Measurements from ENCODE around the gene KLHL36.
"Not testable (repeated sequence)": the region's sequence is repeated elsewhere in the genome, so short reads cannot be mapped to it uniquely, and the experiment has no call there.

Gene KLHL36

GRCh38 chr16:84631886-84632285 is 16.4 kb upstream of the KLHL36 start:
- Histone ChIP-seq H4K91ac (ENCODE audit: low read depth, low read length, poor library complexity) (no peak overlapping the region), H3K27me3 (ENCODE audit: control insufficient read depth in 3 of 3, insufficient read depth in 3 of 3, low read depth in 1 of 3, low read length in 3 of 3) (no peaks in the 10 kb centered on the region), H2BK120ac (ENCODE audit: low read depth, low read length) (no peak overlapping the region), H4K8ac (ENCODE audit: low read depth, low read length) (no peak overlapping the region), H2BK15ac (ENCODE audit: low read length) (no peak overlapping the region), H3K9me3 (replicated peaks in 1 of 2; ENCODE audit: control insufficient read depth in 2 of 2, insufficient read depth in 1 of 2, low read depth in 1 of 2, low read length in 2 of 2) (no peaks in the 10 kb centered on the region), H3K23ac (ENCODE audit: low read depth, low read length, poor library complexity) (no peak overlapping the region), H3K4me1 (ENCODE audit: control insufficient read depth in 2 of 2, insufficient read depth in 1 of 2, low read depth in 1 of 2, low read length in 2 of 2) (peaks cover 0 to 2% of the 10 kb centered on the region in 2 donors), H2BK5ac (ENCODE audit: low read length) (no peak overlapping the region), H3K79me1 (ENCODE audit: low read depth, low read length) (peaks cover 2% of the 10 kb centered on the region), H3K18ac (ENCODE audit: low read length) (no peak overlapping the region), H3K4ac (ENCODE audit: low read length) (no peak overlapping the region), H3K36me3 (replicated peaks in 1 of 2; ENCODE audit: control insufficient read depth in 2 of 2, insufficient read depth in 2 of 2, low read length in 2 of 2) (no peaks in the 10 kb centered on the region), H3K9ac (ENCODE audit: low read depth, low read length, poor library complexity) (no peak overlapping the region), H2BK12ac (ENCODE audit: low read length) (no peak overlapping the region), H2AK5ac (ENCODE audit: low read depth, low read length) (no peak overlapping the region), H3K27ac (replicated peaks; ENCODE audit: low read length) (no peak overlapping the region), H3K4me3 (ENCODE audit: low read length in 2 of 2) (no peak overlapping the region), H3K14ac (ENCODE audit: low read length) (no peak overlapping the region), H2AFZ (ENCODE audit: low read length) (no peak overlapping the region), H3K4me2 (ENCODE audit: insufficient read depth, low read length, poor library complexity, severe bottlenecking) (no peak overlapping the region)
- no peak for DNase-seq (ENCODE audit: low spot score)
- WGBS, 2 donors (ENCODE audit: extremely low coverage in 2 of 2, insufficient read length in 2 of 2, insufficient replicate concordance in 1 of 2) = no CpG with 5 or more reads among the region's 6 CpGs

DNA sequence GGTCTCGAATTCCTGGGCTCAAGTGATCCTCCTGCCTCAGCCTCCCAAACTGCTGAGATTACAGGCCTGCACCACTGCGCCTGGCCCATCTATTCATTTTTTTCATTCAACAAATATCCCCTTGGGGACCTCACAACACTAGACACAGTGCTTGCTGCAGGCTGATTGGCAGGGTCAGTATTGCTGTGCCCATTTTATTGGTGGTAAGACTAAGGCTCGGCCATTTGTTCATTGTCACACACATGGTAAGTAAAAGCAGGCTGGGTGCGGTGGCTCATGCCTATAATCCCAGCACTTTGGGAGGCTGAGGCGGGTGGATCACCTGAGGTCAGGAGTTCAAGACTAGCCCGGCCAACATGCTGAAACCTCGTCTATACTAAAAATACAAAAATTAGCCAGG is 15.4 kb upstream of the KLHL36 start:
- not testable (repeated sequence) for H4K91ac ChIP-seq (ENCODE audit: low read depth, low read length, poor library complexity); H2BK120ac ChIP-seq (ENCODE audit: low read depth, low read length); H3K4ac ChIP-seq (ENCODE audit: low read length); H3K36me3 ChIP-seq (replicated peaks in 1 of 2; ENCODE audit: control insufficient read depth in 2 of 2, insufficient read depth in 2 of 2, low read length in 2 of 2); H3K9me3 ChIP-seq (replicated peaks in 1 of 2; ENCODE audit: control insufficient read depth in 2 of 2, insufficient read depth in 1 of 2, low read depth in 1 of 2, low read length in 2 of 2); H2AFZ ChIP-seq (ENCODE audit: low read length); H3K14ac ChIP-seq (ENCODE audit: low read length); H2BK12ac ChIP-seq (ENCODE audit: low read length); H2BK15ac ChIP-seq (ENCODE audit: low read length); H3K4me3 ChIP-seq (ENCODE audit: low read length in 2 of 2); H2BK5ac ChIP-seq (ENCODE audit: low read length); H3K18ac ChIP-seq (ENCODE audit: low read length); H3K79me1 ChIP-seq (ENCODE audit: low read depth, low read length); H4K8ac ChIP-seq (ENCODE audit: low read depth, low read length); H3K4me1 ChIP-seq (ENCODE audit: control insufficient read depth in 2 of 2, insufficient read depth in 1 of 2, low read depth in 1 of 2, low read length in 2 of 2); H3K27ac ChIP-seq (replicated peaks; ENCODE audit: low read length); H2AK5ac ChIP-seq (ENCODE audit: low read depth, low read length); H3K9ac ChIP-seq (ENCODE audit: low read depth, low read length, poor library complexity); DNase-seq (ENCODE audit: low spot score); H3K23ac ChIP-seq (ENCODE audit: low read depth, low read length, poor library complexity); H3K27me3 ChIP-seq (ENCODE audit: control insufficient read depth in 3 of 3, insufficient read depth in 3 of 3, low read depth in 1 of 3, low read length in 3 of 3); H3K4me2 ChIP-seq (ENCODE audit: insufficient read depth, low read length, poor library complexity, severe bottlenecking)
- WGBS, 2 donors (ENCODE audit: extremely low coverage in 2 of 2, insufficient read length in 2 of 2, insufficient replicate concordance in 1 of 2) = no CpG with 5 or more reads among the region's 7 CpGs

DNA sequence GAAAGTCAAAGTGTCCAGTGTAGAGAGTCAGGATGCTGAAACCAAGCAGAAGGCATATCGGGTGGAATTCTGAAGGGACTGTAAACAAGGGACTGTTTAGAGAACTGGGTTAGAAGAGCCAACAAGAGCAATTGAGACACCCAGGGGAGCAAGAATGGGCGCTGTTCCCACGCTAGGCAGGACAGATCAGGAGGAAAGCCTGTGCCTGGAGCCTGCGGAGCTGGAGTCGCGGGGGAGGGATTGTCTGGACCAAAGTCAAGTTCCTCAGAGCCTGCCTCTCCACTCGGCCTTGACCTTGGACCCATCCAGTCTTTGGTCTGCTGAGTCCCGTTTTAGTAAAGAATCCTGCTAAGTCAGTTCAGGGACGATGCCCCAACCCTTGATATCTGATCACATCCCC is 14.7 kb upstream of the KLHL36 start:
- H2AK5ac ChIP-seq (ENCODE audit: low read depth, low read length) = no peak overlapping the region
- no peak overlapping the region for H2BK12ac ChIP-seq (ENCODE audit: low read length)
- no peak overlapping the region for H2BK120ac ChIP-seq (ENCODE audit: low read depth, low read length)
- no peak overlapping the region for H3K27ac ChIP-seq (replicated peaks; ENCODE audit: low read length)
- no peak overlapping the region for H4K8ac ChIP-seq (ENCODE audit: low read depth, low read length)
- no peak overlapping the region for H3K4me3 ChIP-seq (ENCODE audit: low read length in 2 of 2)
- H3K9ac ChIP-seq (ENCODE audit: low read depth, low read length, poor library complexity) = no peak overlapping the region
- no peak overlapping the region for H4K91ac ChIP-seq (ENCODE audit: low read depth, low read length, poor library complexity)
- no peak for DNase-seq (ENCODE audit: low spot score)
- H3K9me3 ChIP-seq (replicated peaks in 1 of 2; ENCODE audit: control insufficient read depth in 2 of 2, insufficient read depth in 1 of 2, low read depth in 1 of 2, low read length in 2 of 2) = no peaks in the 10 kb centered on the region
- H3K36me3 ChIP-seq (replicated peaks in 1 of 2; ENCODE audit: control insufficient read depth in 2 of 2, insufficient read depth in 2 of 2, low read length in 2 of 2) = no peaks in the 10 kb centered on the region
- H2BK15ac ChIP-seq (ENCODE audit: low read length) = no peak overlapping the region
- peaks cover 2 to 10% of the 10 kb centered on the region in 2 donors for H3K4me1 ChIP-seq (ENCODE audit: control insufficient read depth in 2 of 2, insufficient read depth in 1 of 2, low read depth in 1 of 2, low read length in 2 of 2)
- no peak overlapping the region for H3K23ac ChIP-seq (ENCODE audit: low read depth, low read length, poor library complexity)
- H2BK5ac ChIP-seq (ENCODE audit: low read length) = no peak overlapping the region
- no peak overlapping the region for H3K14ac ChIP-seq (ENCODE audit: low read length)
- H3K18ac ChIP-seq (ENCODE audit: low read length) = no peak overlapping the region
- no peak overlapping the region for H3K4ac ChIP-seq (ENCODE audit: low read length)
- no CpG with 5 or more reads among the region's 9 CpGs for WGBS, 2 donors (ENCODE audit: extremely low coverage in 2 of 2, insufficient read length in 2 of 2, insufficient replicate concordance in 1 of 2)
- no peak overlapping the region for H2AFZ ChIP-seq (ENCODE audit: low read length)
- H3K27me3 ChIP-seq (ENCODE audit: control insufficient read depth in 3 of 3, insufficient read depth in 3 of 3, low read depth in 1 of 3, low read length in 3 of 3) = no peaks in the 10 kb centered on the region
- H3K79me1 ChIP-seq (ENCODE audit: low read depth, low read length) = peaks cover 2% of the 10 kb centered on the region
- no peak overlapping the region for H3K4me2 ChIP-seq (ENCODE audit: insufficient read depth, low read length, poor library complexity, severe bottlenecking)

DNA sequence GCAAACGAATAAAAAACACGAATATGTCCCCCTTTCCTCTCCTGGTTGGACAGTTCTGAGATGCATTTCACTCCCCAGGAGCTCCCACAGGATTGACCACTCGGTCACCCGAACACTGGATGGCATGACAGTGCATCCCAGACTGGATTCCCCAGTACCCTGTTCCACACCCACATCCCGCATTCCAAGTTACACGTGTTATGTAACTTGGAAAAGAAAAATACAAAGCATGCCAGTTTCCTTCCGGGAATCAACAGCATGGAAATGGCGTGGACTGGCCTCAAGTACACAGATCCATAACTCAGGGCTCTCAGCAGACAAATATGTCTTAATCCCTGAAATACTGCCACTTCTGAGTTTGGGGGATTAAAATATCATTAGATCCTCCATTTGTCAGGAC is 12.6 kb upstream of the KLHL36 start:
- Histone ChIP-seq H3K9ac (ENCODE audit: low read depth, low read length, poor library complexity) (no peak overlapping the region), H3K9me3 (replicated peaks in 1 of 2; ENCODE audit: control insufficient read depth in 2 of 2, insufficient read depth in 1 of 2, low read depth in 1 of 2, low read length in 2 of 2) (no peaks in the 10 kb centered on the region), H2BK12ac (ENCODE audit: low read length) (no peak overlapping the region), H3K4ac (ENCODE audit: low read length) (no peak overlapping the region), H3K27ac (replicated peaks; ENCODE audit: low read length) (no peak overlapping the region), H3K36me3 (replicated peaks in 1 of 2; ENCODE audit: control insufficient read depth in 2 of 2, insufficient read depth in 2 of 2, low read length in 2 of 2) (no peaks in the 10 kb centered on the region), H2BK5ac (ENCODE audit: low read length) (no peak overlapping the region), H3K4me2 (ENCODE audit: insufficient read depth, low read length, poor library complexity, severe bottlenecking) (no peak overlapping the region), H3K79me1 (ENCODE audit: low read depth, low read length) (peaks cover 2% of the 10 kb centered on the region), H3K23ac (ENCODE audit: low read depth, low read length, poor library complexity) (no peak overlapping the region), H3K18ac (ENCODE audit: low read length) (no peak overlapping the region), H3K4me1 (ENCODE audit: control insufficient read depth in 2 of 2, insufficient read depth in 1 of 2, low read depth in 1 of 2, low read length in 2 of 2) (peaks cover 0 to 14% of the 10 kb centered on the region in 2 donors), H3K4me3 (ENCODE audit: low read length in 2 of 2) (peak overlapping the region in 1 of 2 donors; percentile 12), H3K27me3 (ENCODE audit: control insufficient read depth in 3 of 3, insufficient read depth in 3 of 3, low read depth in 1 of 3, low read length in 3 of 3) (no peaks in the 10 kb centered on the region), H2AK5ac (ENCODE audit: low read depth, low read length) (no peak overlapping the region), H4K8ac (ENCODE audit: low read depth, low read length) (no peak overlapping the region), H2AFZ (ENCODE audit: low read length) (no peak overlapping the region), H3K14ac (ENCODE audit: low read length) (no peak overlapping the region), H4K91ac (ENCODE audit: low read depth, low read length, poor library complexity) (no peak overlapping the region), H2BK15ac (ENCODE audit: low read length) (no peak overlapping the region), H2BK120ac (ENCODE audit: low read depth, low read length) (no peak overlapping the region)
- no CpG with 5 or more reads among the region's 8 CpGs for WGBS, 2 donors (ENCODE audit: extremely low coverage in 2 of 2, insufficient read length in 2 of 2, insufficient replicate concordance in 1 of 2)
- DNase-seq (ENCODE audit: low spot score) = no peak
